ENCODE results near the gene PSG4. TPM values are rescaled to one million over a fixed set of nuclear protein-coding genes. Genes with fewer than 3 reads are reported as not detected.
"Not testable (repeated sequence)": the region's sequence is repeated elsewhere in the genome, so short reads cannot be mapped to it uniquely, and the experiment has no call there.

Gene PSG4
- total and polyA plus RNA-seq, 4 donors, result not detected

GRCh38 chr19:43152214-43152613 lies 53.2 kb downstream of the PSG4 start:
- H3K27me3 ChIP-seq (ENCODE audit: control insufficient read depth in 4 of 4, insufficient read depth in 4 of 4, low read length in 3 of 4), result no peaks in the 10 kb centered on the region
- no peaks in the 10 kb centered on the region for H3K36me3 ChIP-seq (ENCODE audit: control insufficient read depth in 4 of 4, insufficient read depth in 3 of 4, low read depth in 1 of 4, low read length in 3 of 4)
- WGBS, result 69% methylated on average over 4 of the region's 4 CpGs
- H3K4me3 ChIP-seq (ENCODE audit: low read depth in 1 of 3, low read length in 3 of 3), result no peak overlapping the region
- no peak overlapping the region for H3K27ac ChIP-seq (ENCODE audit: low read depth in 1 of 2, low read length in 2 of 2)
- no peak overlapping the region for H3K9ac ChIP-seq (ENCODE audit: low read depth in 1 of 2, low read length in 2 of 2)
- no peaks in the 10 kb centered on the region for H3K4me1 ChIP-seq (ENCODE audit: control insufficient read depth in 4 of 4, insufficient read depth in 4 of 4, low read length in 3 of 4)
- DNase-seq (ENCODE audit: low spot score), result no peak
- TF ChIP-seq JUND (IDR thresholded peaks at IDR 0.05), result no peak
- TF ChIP-seq HNF4A (conservative IDR thresholded peaks at IDR 0.05), result no peak
- no peak for TF ChIP-seq NR2F2 (IDR thresholded peaks at IDR 0.05)
- no peak for TF ChIP-seq FOXA2 (IDR thresholded peaks at IDR 0.05)
- no peak for TF ChIP-seq ZBTB33 (IDR thresholded peaks at IDR 0.05)
- no peak for TF ChIP-seq ATF3 (IDR thresholded peaks at IDR 0.05)
- no peak for TF ChIP-seq FOXA1 (IDR thresholded peaks at IDR 0.05)
- no peak for TF ChIP-seq YY1 (IDR thresholded peaks at IDR 0.05)
- TF ChIP-seq SP1 (IDR thresholded peaks at IDR 0.05), result no peak
- no peak for TF ChIP-seq RAD21 (IDR thresholded peaks at IDR 0.05)
- no peak for TF ChIP-seq REST (IDR thresholded peaks at IDR 0.05)
- TF ChIP-seq GABPA (IDR thresholded peaks at IDR 0.05 in 1 of 2, conservative IDR thresholded peaks at IDR 0.05 in 1 of 2), result no peak
- TF ChIP-seq MAX (IDR thresholded peaks at IDR 0.05), result no peak
- no peak for TF ChIP-seq RXRA (IDR thresholded peaks at IDR 0.05)
- TF ChIP-seq TAF1 (conservative IDR thresholded peaks at IDR 0.05), result no peak
- TF ChIP-seq HNF4G (IDR thresholded peaks at IDR 0.05), result no peak
- no peak for TF ChIP-seq CTCF (IDR thresholded peaks at IDR 0.05; ENCODE audit: low read depth, low read length, missing input control)
- no peak for TF ChIP-seq EGR1 (IDR thresholded peaks at IDR 0.05; ENCODE audit: low read depth in 2 of 2)
- H3K9me3 ChIP-seq (ENCODE audit: control insufficient read depth in 4 of 4, low read length in 3 of 4), result no peaks in the 10 kb centered on the region

- H3K9me3 ChIP-seq (ENCODE audit: control insufficient read depth in 4 of 4, low read length in 3 of 4); H3K4me3 ChIP-seq (ENCODE audit: low read depth in 1 of 3, low read length in 3 of 3); H3K4me1 ChIP-seq (ENCODE audit: control insufficient read depth in 4 of 4, insufficient read depth in 4 of 4, low read length in 3 of 4); H3K36me3 ChIP-seq (ENCODE audit: control insufficient read depth in 4 of 4, insufficient read depth in 3 of 4, low read depth in 1 of 4, low read length in 3 of 4); H3K27me3 ChIP-seq (ENCODE audit: control insufficient read depth in 4 of 4, insufficient read depth in 4 of 4, low read length in 3 of 4); H3K27ac ChIP-seq (ENCODE audit: low read depth in 1 of 2, low read length in 2 of 2); DNase-seq (ENCODE audit: low spot score); H3K9ac ChIP-seq (ENCODE audit: low read depth in 1 of 2, low read length in 2 of 2): not testable (repeated sequence)
- WGBS, result 64% methylated on average over 7 of the region's 7 CpGs
Measured at GRCh38 chr19:43149788-43150187, 55.6 kb downstream of the PSG4 start.

Measured in liver (tissue), 9 donors.